WERI-Rb-1 (cell line): ENCODE data around the gene CENPP.

Source experiments
- DNase-seq: peaks from one replicate; pipeline ENCODE4 v3.0.0-alpha.2; 2020
- H3K27ac ChIP-seq: fragments of 250-450 bp; sonication (Bioruptor Pico); 2 replicates; pipeline ENCODE4 v1.5.1; 2020; ENCODE audit warnings: mild to moderate bottlenecking, moderate library complexity
- H3K27me3 ChIP-seq: fragments of 250-450 bp; sonication (Bioruptor Pico); 2 replicates; pipeline ENCODE4 v1.5.1; 2021; ENCODE audit warnings: mild to moderate bottlenecking, low read depth, moderate library complexity; ENCODE audit not compliant: insufficient read depth, severe bottlenecking
- H3K36me3 ChIP-seq: fragments of 250-450 bp; sonication (Bioruptor Pico); 2 replicates; pipeline ENCODE4 v1.5.1; 2020; ENCODE audit warnings: mild to moderate bottlenecking, moderate library complexity
- H3K4me3 ChIP-seq: 2 replicates; pipeline ENCODE4 v1.5.1; 2011; ENCODE audit warnings: low read depth, mild to moderate bottlenecking, control low read depth, low read length
- H3K9me3 ChIP-seq: fragments of 250-450 bp; sonication (Bioruptor Pico); 2 replicates; pipeline ENCODE4 v1.5.1; 2021; ENCODE audit warnings: mild to moderate bottlenecking, moderate library complexity; ENCODE audit not compliant: severe bottlenecking
- CTCF ChIP-seq: IDR thresholded peaks from 2 replicates; pipeline ENCODE4 v1.5.1; 2011; ENCODE audit warnings: low read depth, mild to moderate bottlenecking, control low read depth, inconsistent platforms, low read length

The CENPP gene

GRCh38 chr9:92661127-92661526 lies 335.4 kb downstream of the CENPP start:
- peaks cover 8% of the 10 kb centered on the region; the same call in 1 of the 2 replicates for H3K36me3 ChIP-seq
- H3K9me3 ChIP-seq = no peaks in the 10 kb centered on the region
- no peak for DNase-seq
- H3K27me3 ChIP-seq = no peaks in the 10 kb centered on the region
- H3K4me3 ChIP-seq = no peak overlapping the region
- no peak for TF ChIP-seq CTCF
- no peak overlapping the region for H3K27ac ChIP-seq

GRCh38 chr9:92661743-92662142 lies 336.0 kb downstream of the CENPP start:
- Histone ChIP-seq H3K27me3 (no peaks in the 10 kb centered on the region), H3K4me3 (no peak overlapping the region), H3K27ac (no peak overlapping the region), H3K9me3 (no peaks in the 10 kb centered on the region), H3K36me3 (peaks cover 9% of the 10 kb centered on the region; the same call in 1 of the 2 replicates)
- DNase-seq = no peak
- no peak for TF ChIP-seq CTCF

GRCh38 chr9:92663126-92663525 lies 337.4 kb downstream of the CENPP start:
- H3K4me3 ChIP-seq = no peak overlapping the region
- H3K27ac ChIP-seq = no peak overlapping the region
- no peak for DNase-seq
- no peaks in the 10 kb centered on the region for H3K27me3 ChIP-seq
- TF ChIP-seq CTCF = no peak
- H3K36me3 ChIP-seq = peaks cover 11% of the 10 kb centered on the region; the same call in 1 of the 2 replicates
- no peaks in the 10 kb centered on the region for H3K9me3 ChIP-seq

- Histone ChIP-seq H3K27ac (no peak overlapping the region), H3K27me3 (no peaks in the 10 kb centered on the region), H3K4me3 (no peak overlapping the region), H3K36me3 (peaks cover 6% of the 10 kb centered on the region; the same call in 1 of the 2 replicates), H3K9me3 (no peaks in the 10 kb centered on the region)
- no peak for TF ChIP-seq CTCF
- DNase-seq = no peak
Measured at GRCh38 chr9:92663951-92664350, 338.2 kb downstream of the CENPP start.

- no peak for TF ChIP-seq CTCF
- no peaks in the 10 kb centered on the region for H3K9me3 ChIP-seq
- no peak for DNase-seq
- H3K27ac ChIP-seq = no peak overlapping the region
- H3K36me3 ChIP-seq = peaks cover 6% of the 10 kb centered on the region; the same call in 1 of the 2 replicates
- H3K4me3 ChIP-seq = no peak overlapping the region
- H3K27me3 ChIP-seq = no peaks in the 10 kb centered on the region
Measured at GRCh38 chr9:92664394-92665152, 338.8 kb downstream of the CENPP start.
